Endothelial cell of umbilical vein (primary cell): ENCODE results near the gene RHBDD3. TPM values are rescaled to one million over a fixed set of nuclear protein-coding genes. Genes with fewer than 3 reads are reported as not detected.

Source experiments
- BruUV-seq: library from RNA; stranded (reverse); fragments of 400-500 nt; replicated peaks from 2 replicates; lab custom pipeline; 2021; lab: Mats Ljungman, UMichigan
- CTCF ChIA-PET: fragments of 300-600, 350-600 bp; sonication (Branson Sonifier 250); formaldehyde crosslinking; loops from one replicate; lab custom pipeline; 2021; ENCODE audit warnings: antibody characterized with exemption, inconsistent platforms; lab: Charles Lee
- POLR2A ChIA-PET: fragments of 300-600, 350-600 bp; sonication (Branson Sonifier 250); formaldehyde crosslinking; loops from one replicate; lab custom pipeline; 2021; ENCODE audit warnings: antibody characterized with exemption, inconsistent platforms; lab: Charles Lee
- DNase-seq: peaks from one replicate; pipeline ENCODE4 v3.0.0-alpha.2; 2011; ENCODE audit warnings: low read depth, low spot score
- FAIRE-seq: peaks from 2 replicates; lab custom pipeline; 2011; peaks lifted over from hg19 to GRCh38; lab: Jason Lieb, UNC
- H2AFZ ChIP-seq: 2 replicates; pipeline ENCODE4 v1.6.0; 2012; ENCODE audit warnings: low read depth, low read length, control low read depth, inconsistent platforms
- H3K27ac ChIP-seq: 2 replicates; pipeline ENCODE4 v1.5.1; 2011; ENCODE audit warnings: low read depth, mild to moderate bottlenecking, control low read depth, low read length, moderate library complexity; ENCODE audit not compliant: insufficient read depth
- H3K27me3 ChIP-seq, 2 experiments: 2 replicates each; pipeline versions ENCODE4 v1.6.0 to v1.6.1; 2011; ENCODE audit warnings: low read length in 2 of 2, mixed read lengths in 1 of 2; ENCODE audit not compliant: control insufficient read depth in 2 of 2, insufficient read depth in 2 of 2
- H3K36me3 ChIP-seq, 2 experiments: 2 replicates in 1 of 2; 3 replicates in 1 of 2; pipeline ENCODE4 v1.5.1; 2011; ENCODE audit warnings: low read length in 2 of 2, mild to moderate bottlenecking in 1 of 2, moderate library complexity in 1 of 2; ENCODE audit not compliant: control insufficient read depth in 2 of 2, insufficient read depth in 2 of 2; ENCODE audit errors: extremely low read depth in 1 of 2
- H3K4me1 ChIP-seq: 3 replicates; pipeline ENCODE4 v1.5.1; 2011; ENCODE audit warnings: mild to moderate bottlenecking, low read length; ENCODE audit not compliant: control insufficient read depth, insufficient read depth; ENCODE audit errors: extremely low read depth
- H3K4me2 ChIP-seq: 2 replicates; pipeline ENCODE4 v1.6.1; 2011; ENCODE audit warnings: low read length, control low read depth, mixed read lengths; ENCODE audit not compliant: insufficient read depth
- H3K4me3 ChIP-seq, 3 experiments: fragments of 200-600 bp in 1 of 3; sonication (generic), shearing (Covaris generic) in 1 of 3; replicated peaks in 1 of 3; 2 replicates each; pipeline ENCODE4 v1.5.1; 2011 to 2016; ENCODE audit warnings: control low read depth in 3 of 3, low read length in 3 of 3, mild to moderate bottlenecking in 2 of 3, inconsistent platforms in 1 of 3, low read depth in 1 of 3, moderate library complexity in 1 of 3; ENCODE audit not compliant: insufficient read depth in 1 of 3
- H3K79me2 ChIP-seq: 2 replicates; pipeline ENCODE4 v1.6.0; 2012; ENCODE audit warnings: low read length, inconsistent platforms; ENCODE audit not compliant: control insufficient read depth, insufficient read depth
- H3K9ac ChIP-seq: replicated peaks from 2 replicates; pipeline ENCODE3; 2011; ENCODE audit warnings: low read length, control low read depth; ENCODE audit not compliant: insufficient read depth; ENCODE audit errors: extremely low read depth
- H3K9me1 ChIP-seq: replicated peaks from 3 replicates; pipeline ENCODE4 v1.6.0; 2011; ENCODE audit warnings: mild to moderate bottlenecking, low read length; ENCODE audit not compliant: control insufficient read depth, insufficient read depth; ENCODE audit errors: extremely low read depth
- H3K9me3 ChIP-seq: replicated peaks from 2 replicates; pipeline ENCODE4 v1.5.1; 2012; ENCODE audit warnings: low read length, inconsistent platforms; ENCODE audit not compliant: control insufficient read depth, insufficient read depth
- H4K20me1 ChIP-seq: replicated peaks from 2 replicates; pipeline ENCODE3; 2011; ENCODE audit warnings: mild to moderate bottlenecking, low read length; ENCODE audit not compliant: control insufficient read depth, insufficient read depth; ENCODE audit errors: extremely low read depth
- CTCF ChIP-seq, 2 donors: IDR thresholded peaks; 1 replicate in 1 of 2; 2 replicates in 1 of 2; pipeline ENCODE4 v1.5.1; 2011; ENCODE audit warnings: low read length in 2 of 2, mild to moderate bottlenecking in 2 of 2, moderate library complexity in 2 of 2, control low read depth in 1 of 2, inconsistent platforms in 1 of 2, low read depth in 1 of 2; ENCODE audit not compliant: insufficient read depth in 1 of 2; ENCODE audit errors: extremely low read depth in 1 of 2
- EZH2 ChIP-seq: IDR thresholded peaks from 2 replicates; pipeline ENCODE4 v1.6.1; 2012; ENCODE audit warnings: borderline replicate concordance, low read depth, mild to moderate bottlenecking, moderate library complexity, low read length, inconsistent platforms; ENCODE audit not compliant: severe bottlenecking
- FOS ChIP-seq: IDR thresholded peaks from 2 replicates; pipeline ENCODE4 v1.6.1; 2011; ENCODE audit warnings: mild to moderate bottlenecking, low read length, moderate library complexity, borderline replicate concordance; ENCODE audit not compliant: insufficient read depth
- GATA2 ChIP-seq: IDR thresholded peaks from 2 replicates; pipeline ENCODE4 v1.7.0; 2011; ENCODE audit warnings: low read depth, mild to moderate bottlenecking, moderate library complexity, mixed read lengths, low read length; ENCODE audit not compliant: insufficient read length, insufficient read depth
- JUN ChIP-seq: IDR thresholded peaks from 2 replicates; pipeline ENCODE4 v1.6.1; 2011; ENCODE audit warnings: borderline replicate concordance, low read depth; ENCODE audit not compliant: insufficient read length, insufficient read depth
- MYC ChIP-seq: IDR thresholded peaks from one replicate; pipeline ENCODE4 v1.6.1; 2011; ENCODE audit warnings: mild to moderate bottlenecking, low read depth, low read length
- POLR2A ChIP-seq: IDR thresholded peaks from 2 replicates; pipeline ENCODE4 v1.6.1; 2012; ENCODE audit warnings: low read depth, mild to moderate bottlenecking, control low read depth, low read length
- POLR2AphosphoS5 ChIP-seq: IDR thresholded peaks from 2 replicates; pipeline ENCODE4 v1.6.1; 2012; ENCODE audit warnings: low read depth, mild to moderate bottlenecking, control low read depth, low read length, moderate library complexity; ENCODE audit not compliant: insufficient read depth
- dilution Hi-C: fragments of 300-500 bp; cut with MboI; formaldehyde crosslinking; loops from one replicate; pipeline ENCODE4 v1.15.0; 2019; ENCODE audit warnings: low sequenced_read_pairs; ENCODE audit not compliant: extremely low pct_ligation_motif_present
- intact Hi-C: fragments of 100-400 bp; cut with micrococcal nuclease; formaldehyde crosslinking; loops from one replicate; pipeline ENCODE4 v1.10.0; 2022
- polyA plus RNA-seq, 4 experiments: library from polyadenylated mRNA; depleted of rRNA in 3 of 4; stranded (reverse) in 3 of 4; unstranded in 1 of 4; fragments of >200 nt; gene quantifications; 2 replicates each; pipeline versions ENCODE4 v1.2.1 to v1.2.3, GENCODE V29; 2011 to 2012; ENCODE audit warnings: missing spikeins in 1 of 4
- total RNA-seq: library from RNA; stranded (reverse); gene quantifications from 2 replicates; pipeline ENCODE4 v1.2.3, GENCODE V29; 2021
- TF ChIP-seq, protein P1 (sequence below): IDR thresholded peaks from 2 replicates; pipeline ENCODE4 v1.6.1; 2011; ENCODE audit not compliant: insufficient read depth, insufficient read length

Gene RHBDD3
- total and polyA plus RNA-seq, 2 donors (not counting 3 experiments of a cell fraction or from before 2014, with no cell fraction given) = 31.3 to 37.2 TPM

- Histone ChIP-seq H3K27ac (no peak overlapping the region), H3K9me3 (no peaks in the 10 kb centered on the region), H3K4me1 (no peaks in the 10 kb centered on the region), H3K79me2 (no peaks in the 10 kb centered on the region), H3K4me2 (no peak overlapping the region), H2AFZ (no peak overlapping the region), H4K20me1 (peaks cover 2% of the 10 kb centered on the region), H3K36me3 (peaks cover 32 to 41% of the 10 kb centered on the region in 2 experiments), H3K4me3 (no peak overlapping the region), H3K9ac (no peak overlapping the region), H3K27me3 (no peaks in the 10 kb centered on the region), H3K9me1 (no peaks in the 10 kb centered on the region)
- no peak for DNase-seq
- dilution Hi-C loops = no loop called here
- CTCF ChIA-PET = no interaction called here
- intact Hi-C loops = no loop called here
- no TSS peak for BruUV-seq
- POLR2A ChIA-PET = interaction anchor here (0.7 kb wide), 1 partner anchor 12 kb away, joined by 3 read pairs; no protein-coding TSS in a partner anchor
- no peak for FAIRE-seq
- TF ChIP-seq, protein P1, sequence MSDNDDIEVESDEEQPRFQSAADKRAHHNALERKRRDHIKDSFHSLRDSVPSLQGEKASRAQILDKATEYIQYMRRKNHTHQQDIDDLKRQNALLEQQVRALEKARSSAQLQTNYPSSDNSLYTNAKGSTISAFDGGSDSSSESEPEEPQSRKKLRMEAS = no peak
- TF ChIP-seq FOS (no peak), POLR2A (no peak)
Measured at GRCh38 chr22:29299136-29299900, 31.5 kb upstream of the RHBDD3 start.

DNA sequence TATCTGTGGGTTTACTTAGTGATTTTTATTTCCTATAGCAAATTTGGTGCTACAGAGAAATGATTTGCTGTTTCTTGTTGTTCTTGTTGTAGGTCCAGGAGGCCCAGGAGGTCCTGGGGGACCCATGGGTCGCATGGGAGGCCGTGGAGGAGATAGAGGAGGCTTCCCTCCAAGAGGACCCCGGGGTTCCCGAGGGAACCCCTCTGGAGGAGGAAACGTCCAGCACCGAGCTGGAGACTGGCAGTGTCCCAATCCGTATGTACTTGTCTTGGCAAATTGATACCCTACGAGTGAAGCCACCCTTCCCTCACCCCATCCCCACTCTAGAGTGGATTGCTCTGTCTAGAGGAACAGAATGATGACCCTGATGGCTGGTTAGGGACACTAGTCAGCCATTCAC is 30.9 kb upstream of the RHBDD3 start:
- BruUV-seq = no TSS peak
- Histone ChIP-seq H3K9me3 (no peaks in the 10 kb centered on the region), H3K4me3 (no peak overlapping the region), H3K4me1 (no peaks in the 10 kb centered on the region), H3K27ac (no peak overlapping the region), H2AFZ (no peak overlapping the region), H3K79me2 (no peaks in the 10 kb centered on the region), H3K9me1 (no peaks in the 10 kb centered on the region), H3K9ac (no peak overlapping the region), H3K27me3 (no peaks in the 10 kb centered on the region), H4K20me1 (peaks cover 2% of the 10 kb centered on the region), H3K4me2 (no peak overlapping the region), H3K36me3 (peaks cover 32 to 45% of the 10 kb centered on the region in 2 experiments)
- dilution Hi-C loops (no loop called here), intact Hi-C loops (no loop called here)
- FAIRE-seq (no peak), DNase-seq (no peak)
- POLR2A ChIA-PET = interaction anchor here (0.7 kb wide), 1 partner anchor 11 kb away, joined by 3 read pairs; no protein-coding TSS in a partner anchor
- TF ChIP-seq POLR2A (no peak), MYC (no peak), JUN (no peak), EZH2 (no peak), CTCF (IDR thresholded peaks at IDR 0.05; ENCODE audit: extremely low read depth in 1 of 2, insufficient read depth in 1 of 2, low read depth in 1 of 2, low read length in 2 of 2) (no peak), FOS (no peak), GATA2 (no peak), POLR2AphosphoS5 (no peak)
- CTCF ChIA-PET = no interaction called here
